ENCODE measurements around the gene MOCS2. TPM values are rescaled to one million over a fixed set of nuclear protein-coding genes. Genes with fewer than 3 reads are reported as not detected.
A peak's percentile ranks its signal among the peaks of the same experiment; 100 is the strongest.

Gene MOCS2, protein sequence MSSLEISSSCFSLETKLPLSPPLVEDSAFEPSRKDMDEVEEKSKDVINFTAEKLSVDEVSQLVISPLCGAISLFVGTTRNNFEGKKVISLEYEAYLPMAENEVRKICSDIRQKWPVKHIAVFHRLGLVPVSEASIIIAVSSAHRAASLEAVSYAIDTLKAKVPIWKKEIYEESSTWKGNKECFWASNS
- 12.6 and 25.0 TPM in 2 replicates for total RNA-seq (2014; rRNA removed; shearing (Covaris generic); ENCODE audit: low replicate concordance)

DNA sequence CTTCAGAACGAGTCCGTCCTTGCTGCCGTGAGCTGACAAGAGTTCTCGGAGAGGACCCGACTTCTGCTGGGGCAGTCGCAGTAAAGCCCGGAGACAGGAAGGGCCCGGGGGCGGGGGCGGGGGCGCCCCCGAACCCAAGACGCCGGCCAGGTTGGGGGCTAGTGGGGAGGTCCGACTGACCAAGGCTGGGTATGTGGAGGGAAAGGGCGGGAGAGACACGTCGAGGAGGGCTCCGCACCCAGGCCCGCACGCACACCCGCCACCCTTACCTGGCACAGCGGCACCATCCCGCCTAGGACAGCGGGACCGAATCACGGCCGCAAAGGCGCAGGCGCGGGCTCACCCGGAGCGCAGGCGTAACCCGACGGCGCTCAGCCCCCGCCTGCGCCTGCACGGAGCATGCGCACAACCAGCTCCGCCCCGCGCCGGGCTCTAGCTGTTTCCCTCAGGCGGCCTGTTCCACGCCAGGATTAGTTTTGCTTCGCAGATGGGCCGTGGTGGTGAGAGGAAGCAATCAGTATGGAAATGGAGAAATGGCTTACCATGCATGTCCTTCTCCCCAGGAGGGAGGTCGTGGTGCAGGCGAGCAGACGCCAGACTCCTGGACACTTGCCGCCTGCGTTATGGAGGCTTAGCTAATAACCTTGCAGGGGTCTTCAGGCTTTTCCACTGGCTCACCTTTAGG is at the start of gene MOCS2:
Gene MOCS2 (minus strand): TSS at position 315 of the 685 bp plus-strand sequence. CDS start 2,583 bp downstream, outside the sequence.
- Histone ChIP-seq H3K4me1 (ENCODE audit: low read length) (peaks cover 26% of the 10 kb centered on the region), H3K4me2 (ENCODE audit: low read depth, low read length, poor library complexity, severe bottlenecking) (peak within 1 kb of the TSS; percentile 96), H3K4me3 (ENCODE audit: low read length) (peak within 1 kb of the TSS; percentile 80), H4K20me1 (ENCODE audit: insufficient read depth, low read depth, low read length) (no peaks in the 10 kb centered on the region), H2AFZ (ENCODE audit: low read length) (peak within 1 kb of the TSS; percentile 86), H3K36me3 (ENCODE audit: insufficient read depth, low read length) (no peaks in the 10 kb centered on the region), H3K9me3 (ENCODE audit: low read length) (no peaks in the 10 kb centered on the region), H3K9ac (ENCODE audit: low read length) (peak within 1 kb of the TSS; percentile 73), H3K79me2 (ENCODE audit: low read length) (peaks cover 38% of the 10 kb centered on the region), H3K27ac (ENCODE audit: low read length) (no peak within 1 kb of the TSS), H3K27me3 (ENCODE audit: low read length) (no peaks in the 10 kb centered on the region), H3K9me2 (replicated peaks; ENCODE audit: insufficient read depth, low read length) (no peaks in the 10 kb centered on the region)
- peak; percentile 97 for DNase-seq

DNA sequence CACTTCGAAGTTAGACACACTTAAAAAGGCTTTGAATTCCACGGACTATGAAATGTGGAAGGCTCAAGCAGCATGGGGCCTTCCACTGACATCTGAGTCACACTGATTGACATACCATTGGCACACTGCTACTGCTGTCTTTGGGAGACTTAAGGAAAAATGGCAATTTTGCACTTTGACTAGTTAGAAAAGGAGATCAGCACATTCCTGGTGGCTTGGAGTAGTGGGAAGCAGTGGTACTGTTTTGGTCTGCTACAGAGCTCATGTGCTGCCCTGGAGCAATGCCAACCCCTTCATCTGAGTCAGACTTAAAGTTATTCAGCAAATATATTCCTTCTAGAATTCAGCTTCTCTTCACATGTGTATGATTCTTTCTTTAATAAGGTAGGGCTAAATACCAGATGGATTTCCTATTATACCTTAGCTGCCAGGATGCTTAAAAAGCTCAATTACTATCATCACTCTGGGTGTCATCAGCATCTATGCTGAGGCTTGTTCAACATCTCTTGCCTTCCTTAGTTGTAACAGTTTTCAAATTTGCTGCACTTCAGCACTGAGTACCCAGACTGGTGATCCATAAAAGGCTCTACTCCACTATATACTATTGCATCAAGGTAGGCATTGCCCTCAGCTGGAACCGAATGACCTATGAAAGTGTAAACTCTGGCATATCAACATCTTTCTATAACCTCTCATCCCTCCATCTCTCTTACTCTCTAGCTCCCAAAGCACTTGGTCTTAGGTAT is 42.3 kb upstream of the MOCS2 start:
- no peaks in the 10 kb centered on the region for H4K20me1 ChIP-seq (ENCODE audit: insufficient read depth, low read depth, low read length)
- no peaks in the 10 kb centered on the region for H3K4me1 ChIP-seq (ENCODE audit: low read length)
- no peak overlapping the region for H2AFZ ChIP-seq (ENCODE audit: low read length)
- H3K27me3 ChIP-seq (ENCODE audit: low read length): no peaks in the 10 kb centered on the region
- H3K4me2 ChIP-seq (ENCODE audit: low read depth, low read length, poor library complexity, severe bottlenecking): no peak overlapping the region
- H3K9me2 ChIP-seq (replicated peaks; ENCODE audit: insufficient read depth, low read length): no peaks in the 10 kb centered on the region
- H3K79me2 ChIP-seq (ENCODE audit: low read length): no peaks in the 10 kb centered on the region
- H3K9ac ChIP-seq (ENCODE audit: low read length): no peak overlapping the region
- no peaks in the 10 kb centered on the region for H3K36me3 ChIP-seq (ENCODE audit: insufficient read depth, low read length)
- no peaks in the 10 kb centered on the region for H3K9me3 ChIP-seq (ENCODE audit: low read length)
- no peak for DNase-seq
- H3K4me3 ChIP-seq (ENCODE audit: low read length): no peak overlapping the region
- no peak overlapping the region for H3K27ac ChIP-seq (ENCODE audit: low read length)

DNA sequence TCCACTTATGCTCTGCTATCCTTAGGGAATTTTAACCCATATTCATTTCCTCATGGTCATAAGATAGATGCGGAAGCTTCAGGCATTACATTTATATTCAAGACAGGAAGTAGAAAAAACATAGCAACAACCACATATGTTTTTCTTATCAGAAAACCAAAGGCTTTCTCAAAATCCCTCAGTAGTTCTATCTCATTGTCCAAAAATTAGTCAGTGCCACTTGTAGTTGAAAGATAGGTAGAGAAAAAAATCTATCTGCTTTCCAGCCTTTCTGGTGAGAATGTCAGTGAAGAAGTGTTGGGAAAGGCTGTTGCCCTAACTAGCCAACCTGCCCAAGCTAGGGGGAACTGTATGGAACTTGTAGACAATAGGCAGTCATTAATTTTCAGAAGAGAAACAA is 23.5 kb upstream of the MOCS2 start:
- Histone ChIP-seq H3K4me1 (ENCODE audit: low read length) (no peaks in the 10 kb centered on the region), H3K36me3 (ENCODE audit: insufficient read depth, low read length) (no peaks in the 10 kb centered on the region), H3K27me3 (ENCODE audit: low read length) (no peaks in the 10 kb centered on the region), H3K4me2 (ENCODE audit: low read depth, low read length, poor library complexity, severe bottlenecking) (no peak overlapping the region), H3K4me3 (ENCODE audit: low read length) (no peak overlapping the region), H3K27ac (ENCODE audit: low read length) (no peak overlapping the region), H3K9me2 (replicated peaks; ENCODE audit: insufficient read depth, low read length) (no peaks in the 10 kb centered on the region), H2AFZ (ENCODE audit: low read length) (no peak overlapping the region), H3K9me3 (ENCODE audit: low read length) (no peaks in the 10 kb centered on the region), H3K79me2 (ENCODE audit: low read length) (no peaks in the 10 kb centered on the region), H3K9ac (ENCODE audit: low read length) (no peak overlapping the region), H4K20me1 (ENCODE audit: insufficient read depth, low read depth, low read length) (no peaks in the 10 kb centered on the region)
- no peak for DNase-seq

DNA sequence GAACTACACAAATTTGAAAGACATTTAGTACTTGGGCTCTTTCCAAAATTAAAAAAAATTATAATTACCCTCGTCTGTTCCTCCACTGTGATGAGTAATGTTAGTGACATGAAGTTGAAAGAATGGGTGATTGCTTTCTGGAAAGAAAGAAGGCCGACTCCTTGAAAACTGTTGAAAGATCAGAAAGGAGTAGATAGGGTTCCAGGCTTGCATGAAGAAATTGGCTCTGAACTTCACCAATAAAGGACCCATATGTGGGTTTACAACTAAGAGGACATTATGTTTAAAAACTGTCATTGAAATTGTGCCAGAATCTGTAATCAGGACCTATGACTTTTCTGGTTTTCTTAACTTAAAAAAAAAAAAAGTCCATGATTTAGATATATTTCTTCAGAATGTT is 20.7 kb upstream of the MOCS2 start:
- no peak overlapping the region for H3K4me2 ChIP-seq (ENCODE audit: low read depth, low read length, poor library complexity, severe bottlenecking)
- H3K79me2 ChIP-seq (ENCODE audit: low read length): no peaks in the 10 kb centered on the region
- no peaks in the 10 kb centered on the region for H3K9me3 ChIP-seq (ENCODE audit: low read length)
- H3K27ac ChIP-seq (ENCODE audit: low read length): no peak overlapping the region
- no peaks in the 10 kb centered on the region for H3K27me3 ChIP-seq (ENCODE audit: low read length)
- H3K9me2 ChIP-seq (replicated peaks; ENCODE audit: insufficient read depth, low read length): no peaks in the 10 kb centered on the region
- no peak for DNase-seq
- H3K36me3 ChIP-seq (ENCODE audit: insufficient read depth, low read length): no peaks in the 10 kb centered on the region
- no peak overlapping the region for H3K4me3 ChIP-seq (ENCODE audit: low read length)
- H4K20me1 ChIP-seq (ENCODE audit: insufficient read depth, low read depth, low read length): no peaks in the 10 kb centered on the region
- H3K9ac ChIP-seq (ENCODE audit: low read length): no peak overlapping the region
- no peak overlapping the region for H2AFZ ChIP-seq (ENCODE audit: low read length)
- H3K4me1 ChIP-seq (ENCODE audit: low read length): no peaks in the 10 kb centered on the region

DNA sequence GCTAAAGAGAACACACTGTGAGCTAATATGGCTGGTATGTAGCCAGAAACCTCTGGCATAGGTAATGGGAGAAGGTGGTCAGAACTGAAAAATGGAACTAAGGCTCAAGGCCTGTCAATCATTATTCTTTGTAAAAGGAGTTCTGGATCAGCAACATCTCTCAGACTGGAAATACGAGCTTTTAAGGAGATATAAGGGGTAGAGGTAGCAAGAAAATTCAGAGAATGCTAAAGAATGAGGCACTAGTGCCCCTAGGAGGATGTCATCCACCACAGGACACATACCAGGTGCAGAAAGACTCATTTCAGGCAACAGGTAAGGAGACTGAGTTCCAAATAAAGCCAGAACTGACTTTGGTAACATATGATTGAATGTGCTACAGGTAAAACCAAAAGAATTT is 18.9 kb upstream of the MOCS2 start:
- Histone ChIP-seq H3K9me3 (ENCODE audit: low read length) (no peaks in the 10 kb centered on the region), H3K79me2 (ENCODE audit: low read length) (no peaks in the 10 kb centered on the region), H2AFZ (ENCODE audit: low read length) (no peak overlapping the region), H4K20me1 (ENCODE audit: insufficient read depth, low read depth, low read length) (no peaks in the 10 kb centered on the region), H3K27me3 (ENCODE audit: low read length) (no peaks in the 10 kb centered on the region), H3K4me3 (ENCODE audit: low read length) (no peak overlapping the region), H3K9me2 (replicated peaks; ENCODE audit: insufficient read depth, low read length) (no peaks in the 10 kb centered on the region), H3K27ac (ENCODE audit: low read length) (no peak overlapping the region), H3K9ac (ENCODE audit: low read length) (no peak overlapping the region), H3K4me2 (ENCODE audit: low read depth, low read length, poor library complexity, severe bottlenecking) (no peak overlapping the region), H3K36me3 (ENCODE audit: insufficient read depth, low read length) (no peaks in the 10 kb centered on the region), H3K4me1 (ENCODE audit: low read length) (no peaks in the 10 kb centered on the region)
- DNase-seq: no peak

DNA sequence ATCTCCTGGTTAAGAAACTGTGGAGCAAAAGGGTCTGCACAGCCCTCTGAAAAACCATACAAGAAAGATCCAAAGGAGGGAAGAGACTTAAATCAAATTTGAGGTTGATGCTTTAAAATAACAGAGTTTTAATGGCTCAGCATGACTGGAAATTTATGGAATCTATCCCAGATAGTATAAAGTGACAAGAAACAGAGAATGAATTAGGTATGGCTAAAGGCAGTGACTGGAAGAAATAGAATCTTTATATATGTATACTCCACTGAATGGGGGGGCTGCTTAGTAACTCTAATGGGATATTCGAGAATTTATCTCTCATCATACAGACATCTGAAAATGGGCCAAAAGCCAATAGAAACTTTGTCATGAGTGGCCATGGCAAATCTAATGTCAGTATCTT is 17.6 kb upstream of the MOCS2 start:
- Histone ChIP-seq H3K4me3 (ENCODE audit: low read length) (no peak overlapping the region), H3K9ac (ENCODE audit: low read length) (no peak overlapping the region), H3K79me2 (ENCODE audit: low read length) (no peaks in the 10 kb centered on the region), H3K9me3 (ENCODE audit: low read length) (no peaks in the 10 kb centered on the region), H4K20me1 (ENCODE audit: insufficient read depth, low read depth, low read length) (no peaks in the 10 kb centered on the region), H3K36me3 (ENCODE audit: insufficient read depth, low read length) (no peaks in the 10 kb centered on the region), H3K27ac (ENCODE audit: low read length) (no peak overlapping the region), H3K27me3 (ENCODE audit: low read length) (no peaks in the 10 kb centered on the region), H2AFZ (ENCODE audit: low read length) (no peak overlapping the region), H3K4me2 (ENCODE audit: low read depth, low read length, poor library complexity, severe bottlenecking) (no peak overlapping the region), H3K9me2 (replicated peaks; ENCODE audit: insufficient read depth, low read length) (no peaks in the 10 kb centered on the region), H3K4me1 (ENCODE audit: low read length) (no peaks in the 10 kb centered on the region)
- DNase-seq: no peak

DNA sequence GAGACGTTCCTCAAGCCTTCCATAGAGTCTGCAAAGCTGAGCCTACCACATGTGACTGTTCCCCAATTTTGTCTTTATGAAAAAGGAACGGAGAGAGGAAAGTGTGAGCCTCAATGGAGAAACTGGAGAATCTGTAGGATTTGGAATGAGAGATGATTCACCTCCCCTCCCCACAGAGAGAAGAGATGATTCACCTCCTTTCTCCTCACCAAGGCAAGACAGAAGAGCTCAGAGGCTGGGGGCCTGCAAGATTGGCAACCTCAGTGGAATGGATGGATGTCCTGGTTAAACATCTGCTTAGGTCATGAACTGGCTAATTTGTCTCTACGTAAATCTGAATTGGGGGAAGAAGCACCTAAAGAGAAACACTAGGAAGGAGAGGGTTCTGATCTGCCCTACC is 17.0 kb upstream of the MOCS2 start:
- Histone ChIP-seq H3K79me2 (ENCODE audit: low read length) (no peaks in the 10 kb centered on the region), H3K27me3 (ENCODE audit: low read length) (no peaks in the 10 kb centered on the region), H2AFZ (ENCODE audit: low read length) (no peak overlapping the region), H4K20me1 (ENCODE audit: insufficient read depth, low read depth, low read length) (no peaks in the 10 kb centered on the region), H3K36me3 (ENCODE audit: insufficient read depth, low read length) (no peaks in the 10 kb centered on the region), H3K9me3 (ENCODE audit: low read length) (no peaks in the 10 kb centered on the region), H3K4me2 (ENCODE audit: low read depth, low read length, poor library complexity, severe bottlenecking) (no peak overlapping the region), H3K9me2 (replicated peaks; ENCODE audit: insufficient read depth, low read length) (no peaks in the 10 kb centered on the region), H3K27ac (ENCODE audit: low read length) (no peak overlapping the region), H3K9ac (ENCODE audit: low read length) (no peak overlapping the region), H3K4me1 (ENCODE audit: low read length) (no peaks in the 10 kb centered on the region), H3K4me3 (ENCODE audit: low read length) (no peak overlapping the region)
- DNase-seq: no peak

DNA sequence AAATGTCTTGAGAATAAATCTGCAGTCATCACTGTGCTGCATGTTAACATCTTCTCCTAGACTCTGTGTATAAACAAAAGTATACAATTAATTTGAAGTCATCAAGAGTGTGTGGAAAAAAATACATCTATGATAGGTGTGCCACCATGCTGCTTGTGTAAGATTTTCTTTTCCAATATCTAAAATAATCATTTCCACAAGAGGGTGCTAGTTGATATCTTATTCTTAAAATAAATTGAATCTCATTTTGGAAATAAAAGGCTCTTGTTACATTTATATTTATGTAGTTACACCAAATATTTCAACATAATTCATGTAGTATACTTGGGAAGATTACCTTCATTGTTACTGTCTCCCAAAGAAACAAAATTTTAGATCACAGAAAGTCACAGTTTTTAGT is 14.1 kb upstream of the MOCS2 start:
- no peaks in the 10 kb centered on the region for H3K9me3 ChIP-seq (ENCODE audit: low read length)
- H3K27ac ChIP-seq (ENCODE audit: low read length): no peak overlapping the region
- no peak for DNase-seq
- no peak overlapping the region for H3K4me3 ChIP-seq (ENCODE audit: low read length)
- H3K4me1 ChIP-seq (ENCODE audit: low read length): no peaks in the 10 kb centered on the region
- no peaks in the 10 kb centered on the region for H3K9me2 ChIP-seq (replicated peaks; ENCODE audit: insufficient read depth, low read length)
- H3K79me2 ChIP-seq (ENCODE audit: low read length): no peaks in the 10 kb centered on the region
- no peak overlapping the region for H3K4me2 ChIP-seq (ENCODE audit: low read depth, low read length, poor library complexity, severe bottlenecking)
- H3K36me3 ChIP-seq (ENCODE audit: insufficient read depth, low read length): no peaks in the 10 kb centered on the region
- no peak overlapping the region for H3K9ac ChIP-seq (ENCODE audit: low read length)
- H3K27me3 ChIP-seq (ENCODE audit: low read length): no peaks in the 10 kb centered on the region
- no peak overlapping the region for H2AFZ ChIP-seq (ENCODE audit: low read length)
- no peaks in the 10 kb centered on the region for H4K20me1 ChIP-seq (ENCODE audit: insufficient read depth, low read depth, low read length)

Measured in Karpas-422 (cell line).